H1 (cell line): ENCODE data around the gene ALPI. TPM values are rescaled to one million over a fixed set of nuclear protein-coding genes. Genes with fewer than 3 reads are reported as not detected.

Experiments used
- CTCF ChIA-PET: fragments of 300-600 bp; sonication (Branson Sonifier 250); formaldehyde crosslinking; loops from one replicate; lab custom pipeline; 2021; ENCODE audit not compliant: partially characterized antibody; lab: Charles Lee
- POLR2A ChIA-PET: fragments of 300-600 bp; sonication (Branson Sonifier 250); formaldehyde crosslinking; loops from one replicate; lab custom pipeline; 2021; ENCODE audit warnings: inconsistent platforms; ENCODE audit not compliant: partially characterized antibody; lab: Charles Lee
- DNase-seq, 2 experiments: peaks; one replicate each; pipeline versions ENCODE4 v3.0.0 to v3.0.0-alpha.2; 2010 to 2022; ENCODE audit warnings: low spot score in 2 of 2, low read depth in 1 of 2, mixed read lengths in 1 of 2
- FAIRE-seq: peaks from 2 replicates; lab custom pipeline; 2011; peaks lifted over from hg19 to GRCh38; lab: Jason Lieb, UNC
- H2AFZ ChIP-seq: 2 replicates; pipeline ENCODE4 v1.8.1; 2012; ENCODE audit warnings: low read length, inconsistent platforms
- H2AK5ac ChIP-seq: 2 replicates; pipeline ENCODE4 v1.6.1; 2013; ENCODE audit warnings: low read depth, low read length
- H2BK120ac ChIP-seq: replicated peaks from 2 replicates; pipeline ENCODE3; 2013; ENCODE audit warnings: low read depth, low read length, inconsistent platforms
- H2BK12ac ChIP-seq: 2 replicates; pipeline ENCODE4 v1.6.1; 2013; ENCODE audit warnings: low read depth, low read length
- H2BK15ac ChIP-seq: 2 replicates; pipeline ENCODE4 v1.6.1; 2013; ENCODE audit warnings: low read length
- H2BK20ac ChIP-seq: 2 replicates; pipeline ENCODE4 v1.6.1; 2013; ENCODE audit warnings: low read length
- H2BK5ac ChIP-seq: 2 replicates; pipeline ENCODE4 v1.6.1; 2013; ENCODE audit warnings: low read depth, low read length
- H3K14ac ChIP-seq: 2 replicates; pipeline ENCODE4 v1.6.1; 2013; ENCODE audit warnings: inconsistent platforms; ENCODE audit not compliant: insufficient read length
- H3K18ac ChIP-seq: 2 replicates; pipeline ENCODE4 v1.6.1; 2013; ENCODE audit warnings: low read length; ENCODE audit errors: extremely low read depth
- H3K23ac ChIP-seq: 2 replicates; pipeline ENCODE4 v1.6.1; 2013; ENCODE audit warnings: inconsistent platforms; ENCODE audit not compliant: insufficient read length
- H3K23me2 ChIP-seq: 2 replicates; pipeline ENCODE4 v1.6.1; 2013; ENCODE audit warnings: low read depth, low read length
- H3K27ac ChIP-seq: 2 replicates; pipeline ENCODE4 v1.6.1; 2011; ENCODE audit warnings: low read depth, low read length, inconsistent platforms
- H3K27me3 ChIP-seq, 4 experiments: replicated peaks in 1 of 4; 1 replicate in 1 of 4; 2 replicates in 3 of 4; pipeline versions ENCODE4 v1.6.1 to v1.8.1; 2011 to 2013; ENCODE audit warnings: low read length in 3 of 4, mild to moderate bottlenecking in 3 of 4, inconsistent platforms in 2 of 4, mixed read lengths in 2 of 4, moderate library complexity in 1 of 4; ENCODE audit not compliant: control insufficient read depth in 3 of 4, insufficient read depth in 3 of 4; ENCODE audit errors: extremely low read depth in 1 of 4
- H3K36me3 ChIP-seq, 4 experiments: 2 replicates each; pipeline versions ENCODE4 v1.6.1 to v1.8.1; 2011 to 2013; ENCODE audit warnings: mild to moderate bottlenecking in 4 of 4, low read length in 3 of 4, moderate library complexity in 2 of 4, control low read depth in 1 of 4, inconsistent platforms in 1 of 4; ENCODE audit not compliant: insufficient read depth in 4 of 4, control insufficient read depth in 2 of 4
- H3K4ac ChIP-seq: replicated peaks from 2 replicates; pipeline ENCODE3; 2013; ENCODE audit warnings: low read length, low read depth, mixed read lengths, inconsistent platforms; ENCODE audit not compliant: insufficient read length
- H3K4me1 ChIP-seq, 4 experiments: replicated peaks in 1 of 4; 1 replicate in 1 of 4; 2 replicates in 3 of 4; pipeline versions ENCODE4 v1.6.1 to v1.8.1; 2011 to 2013; ENCODE audit warnings: low read length in 3 of 4, inconsistent platforms in 2 of 4, mixed read lengths in 1 of 4; ENCODE audit not compliant: insufficient read depth in 4 of 4, control insufficient read depth in 3 of 4
- H3K4me2 ChIP-seq, 2 experiments: 2 replicates each; pipeline versions ENCODE4 v1.6.1 to v1.8.1; 2011 to 2013; ENCODE audit warnings: low read depth in 2 of 2, low read length in 2 of 2, control low read depth in 1 of 2, inconsistent platforms in 1 of 2, mild to moderate bottlenecking in 1 of 2; ENCODE audit not compliant: insufficient read depth in 1 of 2
- H3K4me3 ChIP-seq, 4 experiments: fragments of 200-600, 300-600 bp in 1 of 4; sonication (generic), shearing (Covaris generic), sonication (Bioruptor Twin) in 1 of 4; 2 replicates each; pipeline versions ENCODE4 v1.5.1 to v1.8.1; 2011 to 2016; ENCODE audit warnings: low read length in 4 of 4, low read depth in 3 of 4, control low read depth in 2 of 4, inconsistent platforms in 2 of 4, mild to moderate bottlenecking in 2 of 4, mixed read lengths in 1 of 4, moderate library complexity in 1 of 4; ENCODE audit not compliant: insufficient read depth in 2 of 4; ENCODE audit errors: extremely low read depth in 1 of 4
- H3K56ac ChIP-seq: replicated peaks from 2 replicates; pipeline ENCODE3; 2013; ENCODE audit warnings: low read depth, mild to moderate bottlenecking, mixed read lengths, low read length, inconsistent platforms; ENCODE audit not compliant: insufficient read length
- H3K79me1 ChIP-seq: 2 replicates; pipeline ENCODE4 v1.6.1; 2013; ENCODE audit warnings: low read depth, low read length, control low read depth
- H3K79me2 ChIP-seq, 2 experiments: 2 replicates each; pipeline versions ENCODE4 v1.6.1 to v1.8.1; 2012 to 2013; ENCODE audit warnings: low read length in 2 of 2, mild to moderate bottlenecking in 2 of 2, inconsistent platforms in 1 of 2; ENCODE audit not compliant: insufficient read depth in 2 of 2, control insufficient read depth in 1 of 2
- H3K9ac ChIP-seq, 4 experiments: replicated peaks in 1 of 4; 1 replicate in 1 of 4; 2 replicates in 3 of 4; pipeline versions ENCODE4 v1.6.1 to v1.8.1; 2011 to 2013; ENCODE audit warnings: low read depth in 3 of 4, low read length in 3 of 4, control low read depth in 2 of 4, mild to moderate bottlenecking in 2 of 4, moderate library complexity in 2 of 4, inconsistent platforms in 1 of 4; ENCODE audit errors: extremely low read depth in 1 of 4
- H3K9me3 ChIP-seq, 2 experiments: 2 replicates each; pipeline versions ENCODE4 v1.6.1 to v1.8.1; 2012 to 2013; ENCODE audit warnings: mild to moderate bottlenecking in 2 of 2, moderate library complexity in 2 of 2, control low read depth in 1 of 2, inconsistent platforms in 1 of 2, low read depth in 1 of 2, low read length in 1 of 2, mixed read lengths in 1 of 2; ENCODE audit not compliant: insufficient read depth in 2 of 2
- H4K20me1 ChIP-seq, 2 experiments: replicated peaks in 1 of 2; 2 replicates each; pipeline versions ENCODE3 to v1.8.1; 2011 to 2013; ENCODE audit warnings: inconsistent platforms in 2 of 2, low read length in 2 of 2, mild to moderate bottlenecking in 1 of 2; ENCODE audit not compliant: insufficient read depth in 2 of 2, control insufficient read depth in 1 of 2
- H4K5ac ChIP-seq: 2 replicates; pipeline ENCODE4 v1.6.1; 2013; ENCODE audit warnings: low read length, low read depth, mixed read lengths, inconsistent platforms; ENCODE audit not compliant: insufficient read length
- H4K8ac ChIP-seq: 2 replicates; pipeline ENCODE4 v1.8.0; 2013; ENCODE audit warnings: mild to moderate bottlenecking, moderate library complexity, low read length, inconsistent platforms; ENCODE audit not compliant: insufficient read depth; ENCODE audit errors: extremely low read depth
- H4K91ac ChIP-seq: replicated peaks from 2 replicates; pipeline ENCODE3; 2013; ENCODE audit warnings: low read length, mixed read lengths, inconsistent platforms; ENCODE audit not compliant: insufficient read length
- GABPA ChIP-seq: IDR thresholded peaks from 2 replicates; pipeline ENCODE4 v1.6.1; 2011; ENCODE audit warnings: mild to moderate bottlenecking, low read length, moderate library complexity, borderline replicate concordance; ENCODE audit not compliant: insufficient read depth
- POLR2A ChIP-seq, 2 experiments: IDR thresholded peaks; 1 replicate in 1 of 2; 2 replicates in 1 of 2; pipeline ENCODE4 v1.6.1; 2011; ENCODE audit warnings: low read depth in 2 of 2, low read length in 2 of 2, mild to moderate bottlenecking in 2 of 2; ENCODE audit errors: control extremely low read depth in 1 of 2
- POLR2AphosphoS5 ChIP-seq: IDR thresholded peaks from 2 replicates; pipeline ENCODE4 v1.6.1; 2011; ENCODE audit warnings: low read depth, low read length
- RAD21 ChIP-seq, 2 experiments: IDR thresholded peaks in 1 of 2; conservative IDR thresholded peaks in 1 of 2; 2 replicates each; pipeline ENCODE4 v1.6.1; 2011; ENCODE audit warnings: low read depth in 2 of 2, low read length in 2 of 2, improper control_type of control experiment in 1 of 2, inconsistent platforms in 1 of 2, mild to moderate bottlenecking in 1 of 2, moderate library complexity in 1 of 2
- RBBP5 ChIP-seq: IDR thresholded peaks from 2 replicates; pipeline ENCODE4 v1.7.1; 2012; ENCODE audit warnings: low read depth, mild to moderate bottlenecking, inconsistent platforms, low read length, moderate library complexity, borderline replicate concordance
- SIX5 ChIP-seq: IDR thresholded peaks from 2 replicates; pipeline ENCODE4 v1.6.1; 2011; ENCODE audit warnings: mild to moderate bottlenecking, low read depth, low read length
- TAF1 ChIP-seq: IDR thresholded peaks from 2 replicates; pipeline ENCODE4 v1.6.1; 2011; ENCODE audit warnings: mild to moderate bottlenecking, low read depth, low read length
- WGBS, 2 experiments: shearing (Covaris generic) in 1 of 2; methylation state at CpG; one replicate each; pipeline versions ENCODE4 v1.1.6 to v1.1.7; 2013 to 2015; ENCODE audit warnings: low lambda C conversion rate in 2 of 2, mixed read lengths in 2 of 2, inconsistent platforms in 1 of 2, low coverage in 1 of 2, missing lambda C conversion rate in 1 of 2; ENCODE audit not compliant: insufficient replicate concordance in 2 of 2, insufficient coverage in 1 of 2, insufficient read length in 1 of 2; ENCODE audit errors: extremely low coverage in 1 of 2, missing lambda C conversion rate in 1 of 2; 5-methylcytosine and 5-hydroxymethylcytosine counted together
- polyA plus RNA-seq, 7 experiments: library from polyadenylated mRNA; depleted of rRNA in 3 of 7; stranded (reverse) in 5 of 7; unstranded in 2 of 7; fragments of >200 nt in 5 of 7; fragments of 200-250 nt in 2 of 7; gene quantifications; 1 replicate in 5 of 7; 2 replicates in 1 of 7; 4 replicates in 1 of 7; pipeline versions ENCODE4 v1.2.1 to v1.2.3, GENCODE V29; 2011 to 2013; ENCODE audit warnings: missing spikeins in 2 of 7, mixed read lengths in 2 of 7
- total RNA-seq: library from RNA; stranded (reverse); fragmentation: NEBNext Ultra II Directional; extraction: Animal tissue kit (Norgen Biotek cat#: 25700); gene quantifications from 2 replicates; pipeline ENCODE4 v1.2.1, GENCODE V29; 2021
- TF ChIP-seq, protein P1 (sequence below), 3 experiments: IDR thresholded peaks; 1 replicate in 2 of 3; 2 replicates in 1 of 3; pipeline versions ENCODE4 v1.5.1 to v1.6.1; 2011; ENCODE audit warnings: low read length in 3 of 3, mild to moderate bottlenecking in 3 of 3, inconsistent platforms in 2 of 3, low read depth in 1 of 3, moderate library complexity in 1 of 3; ENCODE audit not compliant: insufficient read depth in 1 of 3; ENCODE audit errors: control extremely low read depth in 1 of 3

Gene ALPI
- total and polyA plus RNA-seq, 2 of the 8 experiments (the other 6 are each of a cell fraction or from before 2014, with no cell fraction given): not detected

- no peak overlapping the region; the same call in 1 of the 2 replicates for H4K8ac ChIP-seq
- no peaks in the 10 kb centered on the region for H3K79me2 ChIP-seq
- no peak overlapping the region for H3K4ac ChIP-seq
- DNase-seq (peak in 1 of 2 experiments; percentile 83), FAIRE-seq (no peak)
- no peak overlapping the region for H2BK15ac ChIP-seq
- H3K4me3 ChIP-seq: peak overlapping the region; percentile 26 to 62 (median 28); a peak in 7 of 8 replicates
- no peak overlapping the region for H2AFZ ChIP-seq
- H3K56ac ChIP-seq: peak overlapping the region; percentile 16
- H4K91ac ChIP-seq: no peak overlapping the region
- H3K9me3 ChIP-seq: no peaks in the 10 kb centered on the region; a peak in 1 of 4 replicates
- no peak overlapping the region for H3K23ac ChIP-seq
- H3K36me3 ChIP-seq: peaks cover 0 to 11% (median 0%) of the 10 kb centered on the region in 4 experiments; a peak in 1 of 8 replicates
- peak overlapping the region; percentile 56 to 79 for H3K4me2 ChIP-seq
- peaks cover 35 to 58% (median 50%) of the 10 kb centered on the region in 4 experiments for H3K27me3 ChIP-seq
- no peak overlapping the region for H2BK20ac ChIP-seq
- H2BK120ac ChIP-seq: no peak overlapping the region
- peak overlapping the region; percentile 39; the same call in 1 of the 2 replicates for H2BK12ac ChIP-seq
- peaks cover 12% of the 10 kb centered on the region; the same call in 1 of the 2 replicates for H3K23me2 ChIP-seq
- 0 out of 2 replicates have a peak overlapping the region, but pooled peaks have one; percentile 49 for H2AK5ac ChIP-seq
- H3K4me1 ChIP-seq: peaks cover 0 to 40% (median 22%) of the 10 kb centered on the region in 4 experiments; a peak in 6 of 7 replicates
- no peak overlapping the region for H3K14ac ChIP-seq
- no peak overlapping the region for H3K9ac ChIP-seq
- H4K5ac ChIP-seq: no peak overlapping the region
- CTCF ChIA-PET: interaction anchor here (1.0 to 3.6 kb wide), 4 partner anchors 14 to 44 kb away, joined by 3 to 32 read pairs (median 4); partner anchors contain the start of gene PRSS56
- POLR2A ChIA-PET: interaction anchor here (1.2 to 1.4 kb wide), 2 partner anchors 17 to 24 kb away, joined by 3 to 4 read pairs; no protein-coding TSS in a partner anchor
- peaks cover 5 to 10% of the 10 kb centered on the region in 2 experiments for H4K20me1 ChIP-seq
- H3K27ac ChIP-seq: no peak overlapping the region
- WGBS, 2 experiments: 11% methylated on average over 11 of the region's 16 CpGs; no CpG with 5 or more reads in 1 of the 2 experiments
- no peak overlapping the region for H2BK5ac ChIP-seq
- no peaks in the 10 kb centered on the region for H3K79me1 ChIP-seq
- H3K18ac ChIP-seq: peak overlapping the region; percentile 48
- TF ChIP-seq, protein P1, sequence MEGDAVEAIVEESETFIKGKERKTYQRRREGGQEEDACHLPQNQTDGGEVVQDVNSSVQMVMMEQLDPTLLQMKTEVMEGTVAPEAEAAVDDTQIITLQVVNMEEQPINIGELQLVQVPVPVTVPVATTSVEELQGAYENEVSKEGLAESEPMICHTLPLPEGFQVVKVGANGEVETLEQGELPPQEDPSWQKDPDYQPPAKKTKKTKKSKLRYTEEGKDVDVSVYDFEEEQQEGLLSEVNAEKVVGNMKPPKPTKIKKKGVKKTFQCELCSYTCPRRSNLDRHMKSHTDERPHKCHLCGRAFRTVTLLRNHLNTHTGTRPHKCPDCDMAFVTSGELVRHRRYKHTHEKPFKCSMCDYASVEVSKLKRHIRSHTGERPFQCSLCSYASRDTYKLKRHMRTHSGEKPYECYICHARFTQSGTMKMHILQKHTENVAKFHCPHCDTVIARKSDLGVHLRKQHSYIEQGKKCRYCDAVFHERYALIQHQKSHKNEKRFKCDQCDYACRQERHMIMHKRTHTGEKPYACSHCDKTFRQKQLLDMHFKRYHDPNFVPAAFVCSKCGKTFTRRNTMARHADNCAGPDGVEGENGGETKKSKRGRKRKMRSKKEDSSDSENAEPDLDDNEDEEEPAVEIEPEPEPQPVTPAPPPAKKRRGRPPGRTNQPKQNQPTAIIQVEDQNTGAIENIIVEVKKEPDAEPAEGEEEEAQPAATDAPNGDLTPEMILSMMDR (IDR thresholded peaks at IDR 0.05; ENCODE audit: control extremely low read depth in 1 of 3, insufficient read depth in 1 of 3, low read depth in 1 of 3, low read length in 3 of 3): peak in 2 of 3 experiments; percentile 25 to 58; a peak in 2 of 4 replicates
- TF ChIP-seq RBBP5 (no peak), GABPA (no peak), POLR2AphosphoS5 (no peak), POLR2A (IDR thresholded peaks at IDR 0.05; ENCODE audit: control extremely low read depth in 1 of 2, low read depth in 2 of 2, low read length in 2 of 2) (no peak), RAD21 (IDR thresholded peaks at IDR 0.05 in 1 of 2, conservative IDR thresholded peaks at IDR 0.05 in 1 of 2; ENCODE audit: low read depth in 2 of 2, low read length in 2 of 2) (peak in 1 of 2 experiments; percentile 19; a peak in 1 of 4 replicates), SIX5 (no peak), TAF1 (0 out of 2 replicates have a peak, but pooled peaks have one; percentile 19)
These were observed 32.3 kb downstream of the ALPI start for GRCh38 chr2:232488097-232488711.
